NCI-H748 treated with DMSO at 0.1 percent for 48 hours (cell line): ENCODE data around the gene CBFA2T3.

Experiments
- DNase-seq: peaks from one replicate; lab custom pipeline; 2025; lab: John Stamatoyannopoulos, UW

Gene CBFA2T3

DNA sequence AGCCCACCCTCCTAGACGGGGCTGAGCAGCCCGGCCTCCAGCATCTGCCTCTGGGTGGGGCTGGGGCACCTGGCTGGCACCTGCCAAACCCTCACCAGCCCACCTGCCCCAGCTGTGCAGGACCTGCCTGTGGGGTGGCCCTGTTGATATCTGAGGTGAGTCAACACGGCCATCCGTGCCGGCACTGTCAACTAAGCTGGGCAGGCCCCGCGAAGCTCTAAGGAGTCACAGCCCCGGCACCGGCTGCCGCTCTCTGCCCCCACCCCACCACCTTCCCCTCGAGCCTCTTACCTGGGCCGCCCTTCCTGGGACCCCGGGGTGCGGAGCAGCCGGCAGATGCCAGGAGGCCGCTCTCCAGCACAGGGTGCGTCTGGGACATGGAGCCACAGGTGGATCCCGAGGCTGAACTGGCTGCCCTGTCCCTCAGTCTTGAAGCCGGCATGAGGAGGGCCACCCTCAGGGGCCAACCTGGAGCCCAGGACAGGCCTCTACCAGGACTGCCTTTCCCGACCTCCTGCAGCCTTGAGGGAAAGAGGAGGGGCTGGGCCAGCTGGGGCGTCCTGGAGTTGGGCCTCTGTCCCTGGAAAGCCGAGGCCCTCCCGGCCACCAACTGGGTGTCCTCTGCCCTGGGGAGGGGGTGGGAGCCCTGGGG is 515 bp downstream of the CBFA2T3 start:
- DNase-seq: no peak

DNA sequence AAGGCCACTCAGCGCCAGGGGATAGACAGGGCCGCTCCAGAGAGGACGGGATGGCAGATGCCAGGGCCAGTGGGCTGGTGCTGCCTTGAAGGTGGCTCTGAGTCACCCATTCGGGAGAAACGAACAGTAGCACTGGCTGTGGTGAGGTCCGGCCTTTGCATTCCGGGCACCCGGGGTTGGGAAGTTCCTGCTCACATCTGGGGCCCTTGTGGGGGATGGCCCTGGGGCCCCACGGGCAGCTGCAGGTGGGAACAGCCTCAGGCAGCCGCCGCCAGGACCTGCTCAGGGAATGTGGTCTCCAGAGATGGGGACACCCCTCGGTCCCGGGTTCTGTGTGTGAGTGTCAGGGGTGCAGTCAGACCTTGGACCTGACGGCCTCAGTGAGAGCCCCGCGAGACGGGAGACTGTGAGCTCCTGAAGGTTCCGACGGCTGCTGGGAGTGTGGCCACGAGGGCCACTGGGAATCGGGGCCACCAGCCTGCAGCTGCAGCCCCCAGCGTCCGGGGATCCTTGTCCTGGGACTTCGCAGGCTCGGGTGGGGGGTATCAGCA is 1.4 kb downstream of the CBFA2T3 start:
- no peak for DNase-seq

- no peak for DNase-seq
Observed at GRCh38 chr16:88974916-88975215, 2.1 kb downstream of the CBFA2T3 start.

DNA sequence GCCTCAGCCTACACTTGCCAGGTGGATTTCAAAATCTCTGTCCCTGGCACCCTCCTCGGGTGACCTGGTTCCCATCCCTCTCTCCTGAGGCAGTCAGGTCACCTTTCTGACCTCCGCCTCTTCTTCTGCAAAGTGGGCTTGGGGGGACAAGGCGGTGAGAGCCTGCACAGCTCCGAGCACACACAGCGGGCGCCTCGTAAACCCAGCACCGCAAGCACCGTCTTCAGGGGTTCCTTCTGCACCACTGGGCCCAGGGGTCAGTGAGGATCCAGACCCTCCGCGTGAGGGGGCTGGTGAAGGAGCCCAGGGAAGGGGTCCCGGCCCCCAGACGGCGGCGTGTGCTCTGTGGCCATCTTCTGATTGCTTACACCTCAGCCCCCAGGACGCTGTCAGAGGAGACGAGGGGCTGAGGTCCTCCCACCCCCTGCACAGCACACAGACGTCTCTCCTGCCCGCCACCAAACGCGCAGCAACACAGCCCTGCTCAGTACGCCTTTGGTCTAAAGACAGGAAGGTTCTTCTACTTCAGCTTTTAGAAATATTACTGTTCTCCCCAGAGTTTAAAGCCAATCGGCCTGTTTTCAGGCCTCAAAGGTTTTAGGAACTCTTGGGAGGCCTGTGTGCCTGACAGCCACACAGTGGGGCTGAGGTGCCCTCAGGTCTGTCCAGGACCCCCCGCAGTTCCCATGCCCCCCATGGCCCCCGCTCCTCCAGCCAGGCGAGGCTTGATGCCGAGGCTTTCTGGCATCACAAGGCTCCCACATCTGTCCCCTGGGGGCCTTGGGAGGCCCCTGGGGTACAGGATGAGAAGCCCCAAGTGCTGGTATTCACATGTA is 2.7 kb downstream of the CBFA2T3 start:
- no peak for DNase-seq

DNA sequence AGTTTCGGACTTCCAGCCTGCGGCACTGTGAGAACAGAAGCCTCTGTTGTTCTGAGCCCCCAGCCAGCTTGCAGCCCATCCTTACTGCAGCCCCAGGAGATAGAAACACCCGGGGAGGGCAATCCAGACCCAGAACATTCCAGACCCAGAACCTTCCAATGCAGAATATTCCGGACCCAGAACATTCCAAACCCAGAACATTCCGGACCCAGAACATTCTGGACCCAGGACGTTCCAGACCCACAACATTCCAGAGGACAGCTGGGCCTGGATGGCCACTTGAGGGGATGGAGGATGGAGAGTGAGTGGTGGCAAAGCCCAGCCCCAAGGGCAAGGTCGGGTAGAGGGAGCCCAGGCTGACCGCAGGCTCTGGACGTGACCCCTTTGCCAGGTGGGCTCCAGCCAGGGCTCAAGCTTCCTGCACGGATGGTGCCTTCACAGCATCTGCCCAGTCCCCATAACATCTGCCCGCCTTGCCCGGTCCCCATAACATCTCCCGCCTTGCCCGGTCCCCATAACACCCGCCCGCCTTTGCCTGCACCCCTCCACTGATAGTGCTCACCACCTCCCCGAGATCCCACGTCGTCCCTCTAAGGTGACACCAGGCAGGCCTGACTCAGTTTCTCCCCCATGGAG is 3.5 kb downstream of the CBFA2T3 start:
- DNase-seq: no peak

DNA sequence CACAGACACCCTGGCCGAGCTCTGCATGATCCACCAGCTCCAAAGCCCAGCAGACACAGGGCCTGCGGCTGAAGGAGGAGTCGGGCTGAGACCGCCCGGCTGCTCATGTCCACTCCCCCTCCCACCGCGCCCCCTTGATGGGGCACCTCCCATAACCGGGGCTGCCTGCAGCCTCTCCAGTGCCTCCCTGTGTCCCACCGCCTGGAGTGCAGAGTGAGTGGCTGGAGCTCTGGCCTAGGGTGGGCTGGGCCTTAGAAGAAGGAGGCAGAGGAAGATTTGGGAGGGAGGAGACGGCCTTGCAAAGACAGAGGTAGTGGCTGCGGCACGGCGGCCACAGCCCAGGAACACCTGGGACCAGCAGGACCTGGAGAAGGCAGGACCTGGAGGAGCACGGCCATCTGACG is 4.0 kb downstream of the CBFA2T3 start:
- no peak for DNase-seq

DNA sequence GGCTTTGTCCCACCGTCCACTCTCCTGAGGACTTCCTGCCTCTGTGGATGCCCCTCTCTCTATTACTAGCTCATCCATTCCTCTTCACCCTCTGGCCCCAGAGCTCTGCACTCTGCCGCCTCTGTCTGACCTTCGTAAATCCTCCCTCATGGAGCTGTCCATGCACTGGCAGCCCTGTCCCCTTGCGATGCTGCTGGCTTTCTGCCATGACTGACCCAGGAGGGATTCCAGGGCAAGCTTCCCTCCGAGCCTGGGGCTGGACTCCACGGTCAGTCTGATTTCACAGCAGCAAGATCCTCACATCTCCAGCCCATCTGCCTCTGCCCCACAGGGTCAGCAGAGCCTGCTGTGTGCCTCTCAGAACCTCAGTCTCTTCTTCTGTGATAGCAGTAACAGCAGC is 4.7 kb downstream of the CBFA2T3 start:
- no peak for DNase-seq

DNA sequence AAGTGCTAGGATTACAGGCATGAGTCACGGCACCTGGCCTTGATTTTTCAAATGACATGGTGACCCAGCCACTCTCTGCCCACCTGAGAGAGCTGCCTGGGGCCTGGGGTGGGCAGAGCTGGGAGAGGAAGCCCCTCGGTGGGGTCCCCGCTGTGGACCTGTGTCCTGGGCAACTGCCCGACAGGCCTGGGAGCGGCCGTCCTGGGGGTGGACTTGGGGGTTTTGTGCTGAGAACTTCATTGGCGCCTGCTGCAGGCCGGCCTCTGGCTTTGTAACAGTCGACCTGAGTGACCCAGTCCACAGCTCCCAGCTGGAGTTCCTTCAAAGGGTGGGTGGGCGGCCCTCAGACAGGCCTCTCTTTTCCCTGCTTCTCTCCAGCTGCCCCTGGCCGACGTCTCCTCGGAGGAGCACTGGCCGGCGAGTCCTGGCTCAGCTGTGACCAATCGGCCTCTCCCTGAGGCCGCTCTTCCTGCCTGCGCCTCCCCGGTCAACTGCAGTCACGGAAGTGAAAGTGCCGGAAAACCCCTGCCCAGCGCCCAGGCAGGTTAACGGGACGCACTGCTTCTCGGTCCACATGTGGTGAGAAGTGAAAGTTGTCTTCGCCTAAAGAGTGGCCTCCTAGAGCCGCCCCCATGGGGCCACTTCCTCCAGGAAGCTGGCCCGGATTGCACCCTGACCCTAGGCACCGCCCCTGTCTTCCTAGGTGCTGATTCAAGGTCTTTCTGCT is 5.5 kb downstream of the CBFA2T3 start:
- no peak for DNase-seq

DNA sequence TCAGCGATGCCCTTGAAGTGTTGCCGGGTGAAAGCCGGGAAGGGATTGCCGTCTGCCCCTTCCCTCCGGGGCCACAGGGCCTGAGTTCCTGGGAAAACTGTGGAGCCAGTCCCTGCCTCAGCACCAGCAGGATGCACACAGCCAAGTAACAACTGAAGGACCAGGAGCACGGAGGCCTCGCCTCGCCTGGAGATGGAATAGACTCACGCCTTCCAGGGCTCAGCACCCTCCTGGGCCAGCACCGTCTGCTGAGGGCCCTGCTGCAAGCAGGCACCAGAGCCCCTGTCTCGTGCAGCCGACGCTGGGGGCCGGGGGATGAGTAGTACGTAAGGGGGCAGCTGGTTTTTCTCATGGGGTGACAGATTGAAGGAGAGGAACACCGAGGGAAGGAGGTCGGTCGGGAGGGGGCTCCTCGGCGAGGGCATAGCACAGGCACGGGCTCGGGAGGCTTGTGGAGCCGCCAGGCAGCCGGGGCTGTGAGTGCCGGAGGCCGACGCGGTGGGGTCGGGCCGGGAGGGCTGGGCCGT is 6.4 kb downstream of the CBFA2T3 start:
- no peak for DNase-seq

DNA sequence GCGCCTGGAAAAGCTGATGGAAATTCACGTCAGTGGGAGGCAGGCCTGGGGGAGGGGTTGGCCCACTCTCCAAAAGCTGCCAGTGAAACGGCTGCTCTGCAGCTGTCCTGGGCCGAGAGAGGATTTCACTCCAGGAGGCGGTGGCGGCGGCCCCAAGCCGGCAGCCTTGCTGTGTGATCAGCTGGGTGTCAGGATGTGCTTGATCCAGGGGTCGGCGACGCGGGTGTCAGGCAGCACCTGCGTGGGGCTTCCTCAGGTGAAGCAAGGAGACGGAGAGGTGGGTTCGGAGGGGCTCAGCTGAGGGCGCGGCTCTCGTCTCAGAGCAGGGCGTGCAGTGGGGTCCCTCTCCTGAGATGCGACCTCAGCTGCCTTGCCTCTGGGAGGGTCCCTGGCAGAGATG is 7.0 kb downstream of the CBFA2T3 start:
- no peak for DNase-seq

- no peak for DNase-seq
Observed at GRCh38 chr16:88969361-88969831, 7.6 kb downstream of the CBFA2T3 start.

DNA sequence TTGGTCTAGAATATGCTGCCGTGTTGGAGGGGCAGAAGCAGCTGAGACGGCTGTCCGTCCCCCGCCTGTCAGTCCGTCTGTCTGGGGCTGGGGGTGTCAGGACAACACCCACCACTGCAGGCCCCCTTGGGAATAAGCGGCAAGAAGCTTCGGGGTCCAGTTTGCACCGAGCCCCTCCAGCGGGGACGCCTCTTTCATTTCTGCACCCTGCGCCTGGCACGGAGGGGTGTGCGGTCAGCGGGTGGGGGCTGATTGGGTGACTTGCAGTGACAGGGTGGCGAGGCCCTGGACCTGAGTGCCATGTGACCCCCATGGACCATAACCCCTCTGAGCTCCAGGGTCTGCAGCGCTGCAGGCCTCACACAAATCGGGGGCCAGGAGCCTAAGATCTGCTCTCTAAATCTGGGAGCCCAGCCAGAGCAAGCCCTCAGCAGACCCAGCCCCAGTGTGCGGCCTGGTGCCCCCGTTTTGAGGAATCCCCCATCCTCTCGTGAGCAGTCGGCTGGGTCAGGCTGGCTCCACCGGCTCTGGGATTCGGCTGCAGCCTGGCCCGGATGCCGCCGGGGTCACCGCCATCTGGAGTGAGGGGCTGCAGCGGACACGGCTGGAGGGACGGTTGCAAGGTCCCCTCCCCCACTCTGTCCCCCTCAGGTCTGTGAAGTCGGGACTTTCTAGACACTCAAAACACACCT is 8.3 kb downstream of the CBFA2T3 start:
- no peak for DNase-seq

DNA sequence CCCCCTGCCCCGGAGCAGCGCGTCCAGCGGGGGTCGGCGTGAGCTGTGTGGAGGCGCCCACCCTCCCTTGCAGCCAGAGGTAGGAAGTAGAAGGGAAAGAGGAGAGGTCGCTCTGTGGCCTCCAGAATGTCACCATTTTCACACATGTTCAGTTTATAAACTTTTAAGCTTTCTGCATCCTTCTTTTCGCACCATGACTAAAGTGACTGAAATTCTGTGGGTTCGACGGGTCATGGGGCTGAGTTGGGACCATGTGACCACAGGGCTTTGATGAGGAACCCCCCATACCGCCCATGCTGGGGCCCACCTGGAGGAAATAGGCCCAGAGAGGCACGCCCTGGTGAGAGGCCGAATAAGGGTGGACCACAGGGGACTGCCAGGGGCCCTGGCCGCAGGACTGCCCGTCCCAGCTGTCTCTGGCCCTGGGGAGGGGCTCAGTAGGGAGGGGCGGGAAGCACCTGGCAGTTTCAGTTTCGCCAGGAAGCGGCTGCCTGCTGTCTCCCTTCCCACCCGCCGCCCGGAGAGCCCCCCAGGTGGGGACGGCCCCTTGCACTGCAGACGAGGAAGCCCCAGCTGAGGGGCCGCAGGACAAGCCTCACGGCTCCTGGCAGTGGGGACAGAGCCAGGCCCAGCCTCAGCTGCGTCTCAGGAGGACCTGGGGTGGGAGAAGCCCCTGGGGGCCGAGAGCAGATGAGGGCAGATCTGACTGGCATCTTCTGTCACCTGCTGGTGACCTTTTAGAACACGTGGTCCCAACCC is 9.0 kb downstream of the CBFA2T3 start:
- no peak for DNase-seq

DNA sequence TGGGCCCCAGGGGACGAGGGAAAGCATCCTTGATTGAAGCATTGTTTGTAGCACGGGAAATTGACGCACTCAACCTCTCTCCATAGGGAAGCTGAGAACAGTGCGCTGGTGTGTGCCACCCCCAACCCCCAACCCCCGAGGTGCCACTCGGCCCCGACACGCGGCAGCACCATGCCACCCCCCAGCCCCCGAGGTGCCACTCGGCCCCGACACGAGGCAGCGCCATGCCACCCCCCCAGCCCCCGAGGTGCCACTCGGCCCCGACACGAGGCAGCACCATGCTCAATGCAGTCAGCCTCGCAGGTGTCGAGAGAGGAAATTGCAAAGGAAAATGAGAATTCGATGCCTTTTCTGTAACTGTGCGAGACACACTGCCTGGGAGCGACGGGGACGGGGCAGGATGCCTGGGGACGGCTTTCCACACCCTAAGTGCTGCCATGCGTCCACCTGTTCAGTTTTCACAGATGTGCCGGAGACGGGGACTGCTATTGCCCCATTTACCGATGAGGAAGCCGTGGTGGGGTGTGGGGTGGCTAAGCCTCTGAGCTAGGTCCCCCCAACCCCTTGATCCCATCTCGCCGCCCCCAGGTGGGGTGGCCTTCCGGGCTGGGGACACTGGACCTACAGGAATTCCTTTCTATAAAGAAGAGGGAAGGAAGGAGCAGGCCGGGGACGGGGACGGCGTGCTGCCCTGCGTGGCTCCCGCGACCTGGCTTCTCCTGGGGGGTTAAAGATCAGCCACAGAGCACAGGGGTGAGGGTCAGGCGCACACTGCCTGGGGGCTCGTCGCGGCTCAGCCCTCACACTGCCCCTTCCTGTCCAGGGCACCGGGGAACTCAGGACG is 9.8 kb downstream of the CBFA2T3 start:
- DNase-seq: no peak

DNA sequence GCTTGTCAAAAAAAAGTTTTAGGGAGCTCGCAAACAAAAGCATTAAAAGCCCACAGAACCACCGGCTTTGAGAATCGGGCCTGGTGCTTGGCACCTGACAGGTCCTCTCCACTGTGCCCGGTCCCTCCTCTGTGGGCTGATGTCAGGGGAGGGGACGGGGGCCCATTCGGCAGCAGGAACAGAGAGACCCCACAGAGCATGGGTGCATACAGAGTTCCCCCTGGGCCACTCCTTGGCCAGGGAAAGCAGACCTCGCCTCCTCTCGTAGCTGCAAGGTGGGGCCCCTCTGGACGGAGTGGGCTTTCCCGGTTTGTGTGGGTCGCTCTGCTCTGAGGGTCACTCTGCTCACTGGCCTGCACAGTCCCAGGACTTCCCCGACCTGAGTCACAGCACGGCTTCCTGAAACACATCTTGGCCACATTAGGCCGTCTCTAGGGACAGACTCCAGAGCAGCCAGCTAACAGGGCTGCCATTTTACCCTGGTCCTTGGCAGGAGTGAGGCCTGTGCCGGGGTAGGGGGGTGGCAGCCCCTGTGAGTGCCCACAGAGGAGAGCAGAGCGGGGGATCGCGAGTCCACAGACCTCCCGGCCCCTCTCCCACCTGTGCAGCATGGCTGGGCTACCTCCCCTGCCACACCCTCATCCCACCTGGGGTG is 11.1 kb downstream of the CBFA2T3 start:
- DNase-seq: no peak

GRCh38 chr16:88965411-88965810 is 11.6 kb downstream of the CBFA2T3 start:
- DNase-seq: no peak

DNA sequence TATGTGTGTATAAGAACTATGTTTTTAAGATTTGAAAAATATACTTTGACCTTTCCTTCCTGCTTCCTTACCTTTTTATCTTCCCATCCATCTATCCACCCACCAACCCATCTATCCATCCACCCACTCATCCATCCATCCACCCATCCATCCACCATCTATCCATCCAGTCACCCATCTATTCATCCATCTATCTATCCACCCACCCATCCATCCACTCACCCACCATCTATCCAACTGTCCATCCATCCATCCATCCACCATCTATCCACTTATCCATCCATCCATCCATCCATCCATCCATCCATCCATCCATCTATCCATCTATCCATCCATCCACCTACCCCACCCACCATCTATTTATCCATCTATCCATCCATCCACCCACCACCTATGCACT is 12.4 kb downstream of the CBFA2T3 start:
- DNase-seq: no peak

DNA sequence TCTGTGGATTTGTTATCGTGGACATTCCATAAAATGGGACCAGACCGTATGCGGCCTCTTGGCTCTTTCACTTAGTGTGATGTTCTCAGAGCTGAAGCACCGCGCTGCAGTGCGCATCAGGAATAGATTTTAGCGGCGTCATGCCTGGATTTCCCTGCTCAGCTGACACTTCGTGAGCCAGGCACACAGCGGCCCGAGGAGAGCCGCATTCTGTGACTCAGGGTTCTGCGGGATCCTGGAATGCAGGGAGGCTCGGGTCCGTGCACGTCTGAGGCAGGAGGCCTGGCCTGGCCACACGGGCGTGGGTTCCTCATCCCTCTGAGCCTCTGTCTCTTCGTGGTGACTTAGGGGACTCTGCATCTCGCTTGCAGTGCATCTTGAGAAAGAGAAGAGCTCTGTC is 13.4 kb downstream of the CBFA2T3 start:
- DNase-seq: no peak

DNA sequence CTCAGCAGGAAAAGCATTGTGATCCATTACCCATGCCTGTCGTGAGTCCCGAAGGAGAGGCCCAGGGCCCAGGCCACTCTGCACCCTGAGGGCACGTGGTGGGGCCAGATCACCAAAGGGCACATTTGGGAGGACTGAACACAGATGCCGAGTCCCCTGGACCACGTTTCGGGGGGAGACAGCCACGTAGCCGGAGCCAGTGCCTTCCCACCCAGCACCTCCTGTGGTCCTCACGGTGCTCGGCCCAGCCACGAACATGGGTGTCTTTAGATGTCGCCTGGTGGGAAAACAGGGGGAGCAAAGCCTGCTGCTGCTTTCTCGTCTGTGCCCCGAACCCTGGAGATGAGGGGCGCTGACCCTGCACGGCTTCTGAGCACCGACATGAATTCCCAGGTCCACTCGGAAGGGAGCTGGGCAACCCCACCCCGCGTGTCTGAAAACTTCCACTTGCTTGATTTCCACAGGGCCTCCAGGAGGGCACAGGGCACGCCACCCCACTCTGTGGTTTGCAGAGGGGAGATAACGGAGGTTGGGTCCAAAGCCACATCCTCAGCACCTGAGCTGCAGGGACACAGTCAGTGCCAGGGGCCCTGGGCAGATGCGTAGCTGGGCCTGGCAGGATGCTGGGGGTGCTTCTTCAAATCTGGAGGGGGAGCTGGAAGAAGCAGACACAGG is 14.4 kb downstream of the CBFA2T3 start:
- no peak for DNase-seq
